HepG2 (cell line): ENCODE data around the gene PRSS36. TPM values are rescaled to one million over a fixed set of nuclear protein-coding genes. Genes with fewer than 3 reads are reported as not detected.
A peak's percentile ranks its signal among the peaks of the same experiment; 100 is the strongest.

ENCODE experiments used
- CEBPB ChIP-seq: IDR thresholded peaks from 2 replicates; pipeline ENCODE4 v1.6.1; 2011; ENCODE audit warnings: low read depth, low read length, improper control_type of control experiment, borderline replicate concordance
- CREM ChIP-seq, 2 experiments: sonication (generic) in 1 of 2; formaldehyde crosslinking in 1 of 2; IDR thresholded peaks; 2 replicates each; pipeline versions ENCODE4 v1.4.0 to v1.6.1; 2016 to 2020; ENCODE audit warnings: antibody characterized with exemption in 1 of 2, mild to moderate bottlenecking in 1 of 2, missing genetic modification reagents in 1 of 2
- DBP ChIP-seq: sonication (generic); formaldehyde crosslinking; IDR thresholded peaks from 2 replicates; pipeline ENCODE4 v1.4.0; 2020; ENCODE audit warnings: missing genetic modification reagents; ENCODE audit errors: not compliant biosample characterization
- DNMT3B ChIP-seq: conservative IDR thresholded peaks from 2 replicates; pipeline ENCODE4 v1.6.1; 2016; ENCODE audit warnings: missing biosample characterization, control low read depth
- GPBP1L1 ChIP-seq: sonication (generic); formaldehyde crosslinking; IDR thresholded peaks from 2 replicates; pipeline ENCODE4 v1.5.0; 2020; ENCODE audit warnings: mild to moderate bottlenecking, missing genetic modification reagents
- HBP1 ChIP-seq: IDR thresholded peaks from 2 replicates; pipeline ENCODE4 v1.6.1; 2016; ENCODE audit warnings: low read depth, control low read depth
- JUNB ChIP-seq: sonication (generic); formaldehyde crosslinking; IDR thresholded peaks from 2 replicates; pipeline ENCODE4 v1.8.0; 2022; ENCODE audit warnings: missing genetic modification reagents, mild to moderate bottlenecking, borderline replicate concordance
- KLF9 ChIP-seq: IDR thresholded peaks from 2 replicates; pipeline ENCODE4 v1.6.1; 2016; ENCODE audit warnings: low read depth
- MXD4 ChIP-seq: IDR thresholded peaks from 2 replicates; pipeline ENCODE4 v1.6.1; 2016; ENCODE audit warnings: mild to moderate bottlenecking, missing biosample characterization, missing genetic modification reagents
- NCOR1 ChIP-seq: fragments of 200-600 bp; sonication (generic); IDR thresholded peaks from 2 replicates; pipeline ENCODE4 v1.7.0; 2017; ENCODE audit warnings: antibody characterized with exemption, low read length, borderline replicate concordance
- PREB ChIP-seq: sonication (generic); formaldehyde crosslinking; IDR thresholded peaks from 2 replicates; pipeline ENCODE4 v1.4.0; 2020; ENCODE audit warnings: missing genetic modification reagents
- RBFOX2 ChIP-seq: fragments of 200-400 bp; formaldehyde crosslinking; IDR thresholded peaks from 2 replicates; pipeline ENCODE4 v1.6.1; 2017; ENCODE audit warnings: low read depth, mild to moderate bottlenecking, low read length
- RBM22 ChIP-seq: fragments of 200-400 bp; formaldehyde crosslinking; optimal IDR thresholded peaks from 2 replicates; pipeline ENCODE3; 2017; ENCODE audit warnings: mild to moderate bottlenecking, low read length, moderate library complexity
- U2AF2 ChIP-seq: fragments of 200-400 bp; formaldehyde crosslinking; IDR thresholded peaks from 2 replicates; pipeline ENCODE4 v1.6.1; 2017; ENCODE audit warnings: low read depth, mild to moderate bottlenecking, low read length
- ZNF101 ChIP-seq: sonication (generic); formaldehyde crosslinking; IDR thresholded peaks from 2 replicates; pipeline ENCODE4 v1.4.0; 2020; ENCODE audit warnings: mild to moderate bottlenecking, low read depth, missing genetic modification reagents, borderline replicate concordance
- ZNF12 ChIP-seq: sonication (generic); formaldehyde crosslinking; IDR thresholded peaks from 2 replicates; pipeline ENCODE4 v1.5.0; 2020; ENCODE audit warnings: missing genetic modification reagents
- ZNF296 ChIP-seq: sonication (generic); formaldehyde crosslinking; conservative IDR thresholded peaks from 2 replicates; pipeline ENCODE4 v1.5.0; 2020; ENCODE audit warnings: mild to moderate bottlenecking, missing genetic modification reagents
- ZNF337 ChIP-seq: sonication (generic); formaldehyde crosslinking; IDR thresholded peaks from 2 replicates; pipeline ENCODE4 v1.5.1; 2020; ENCODE audit warnings: missing genetic modification reagents, low read depth, mild to moderate bottlenecking, borderline replicate concordance
- ZNF776 ChIP-seq: sonication (generic); formaldehyde crosslinking; IDR thresholded peaks from 2 replicates; pipeline ENCODE4 v1.4.0; 2020; ENCODE audit warnings: mild to moderate bottlenecking, missing genetic modification reagents
- polyA plus RNA-seq, 8 experiments: library from polyadenylated mRNA; depleted of rRNA in 3 of 8; stranded (reverse) in 7 of 8; unstranded in 1 of 8; fragments of >200 nt; fragmentation: Illumina TruSeq in 4 of 8; extraction: Trizol in 4 of 8; gene quantifications; 2 replicates each; pipeline versions ENCODE4 v1.2.1 to v1.2.3, GENCODE V29; 2011 to 2016; ENCODE audit warnings: low read depth in 4 of 8, missing spikeins in 1 of 8, mixed read lengths in 1 of 8; ENCODE audit not compliant: insufficient read depth in 1 of 8
- total RNA-seq, 5 experiments: library from RNA; depleted of rRNA; stranded (reverse); fragments of >200 nt; fragmentation: Illumina TruSeq; extraction: Trizol; gene quantifications; 2 replicates each; pipeline ENCODE4 v1.2.3, GENCODE V29; 2016; ENCODE audit warnings: low read depth in 1 of 5
- TF ChIP-seq, protein P1 (sequence below): sonication (generic); formaldehyde crosslinking; IDR thresholded peaks from 2 replicates; pipeline ENCODE4 v1.5.0; 2020; ENCODE audit warnings: mild to moderate bottlenecking, missing genetic modification reagents

Gene PRSS36
- total and polyA plus RNA-seq, 2 of the 13 experiments (the other 11 are each of a cell fraction or from before 2014, with no cell fraction given) = 1.5 to 2.1 TPM

DNA sequence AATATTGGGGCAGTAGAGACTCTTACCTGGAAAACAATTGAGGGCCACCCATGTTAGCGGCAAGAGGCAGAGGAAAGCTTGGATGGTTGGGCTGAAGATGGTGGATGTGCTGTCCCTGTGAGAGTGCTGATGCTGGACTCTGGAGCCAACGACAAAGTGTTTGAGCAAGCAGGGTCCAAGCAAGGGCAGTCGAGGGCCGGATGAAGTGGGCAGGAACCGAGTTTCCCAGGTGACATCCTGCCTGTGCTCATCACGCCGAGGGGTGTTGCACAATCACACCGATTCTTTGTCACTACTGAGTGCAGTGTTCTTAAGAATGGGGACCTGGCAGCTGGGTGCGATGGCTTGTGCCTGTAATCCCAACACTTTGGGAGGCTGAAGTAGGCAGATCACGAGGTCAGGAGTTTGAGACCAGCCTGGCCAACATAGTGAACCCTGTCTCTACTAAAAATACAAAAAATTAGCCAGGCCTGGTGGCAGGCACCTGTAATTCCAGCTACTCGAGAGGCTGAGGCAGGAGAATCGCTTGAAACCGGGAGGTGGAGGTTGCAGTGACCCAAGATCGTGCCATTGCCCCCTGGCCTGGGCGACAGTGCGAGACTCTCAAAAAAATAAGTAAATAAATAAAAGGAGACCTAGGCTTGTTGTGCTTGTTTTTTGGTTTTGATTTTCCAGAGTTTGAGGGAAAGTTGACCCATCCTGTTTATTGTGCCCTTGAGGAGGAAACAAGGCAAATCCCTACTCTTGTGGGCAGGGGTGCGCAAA is 46.6 kb upstream of the PRSS36 start (continued):
- TF ChIP-seq MXD4 = no peak
- no peak for TF ChIP-seq NCOR1
- TF ChIP-seq U2AF2 = no peak
- no peak for TF ChIP-seq DBP (CRISPR knock-in tag)
- TF ChIP-seq ZNF101 = no peak
- no peak for TF ChIP-seq PREB (CRISPR knock-in tag)
- no peak for TF ChIP-seq ZNF776 (CRISPR knock-in tag)
- peak; percentile 63; the same call in 1 of the 2 replicates for TF ChIP-seq RBFOX2
- TF ChIP-seq KLF9 (CRISPR knock-in tag) = no peak
- TF ChIP-seq ZNF12 (CRISPR knock-in tag) = no peak
- no peak for TF ChIP-seq HBP1 (CRISPR knock-in tag)
- TF ChIP-seq ZNF296 = no peak
- TF ChIP-seq DNMT3B (CRISPR knock-in tag) = no peak
- peak; percentile 98 for TF ChIP-seq CEBPB
- peak; percentile 97 for TF ChIP-seq RBM22
- TF ChIP-seq, protein P1, sequence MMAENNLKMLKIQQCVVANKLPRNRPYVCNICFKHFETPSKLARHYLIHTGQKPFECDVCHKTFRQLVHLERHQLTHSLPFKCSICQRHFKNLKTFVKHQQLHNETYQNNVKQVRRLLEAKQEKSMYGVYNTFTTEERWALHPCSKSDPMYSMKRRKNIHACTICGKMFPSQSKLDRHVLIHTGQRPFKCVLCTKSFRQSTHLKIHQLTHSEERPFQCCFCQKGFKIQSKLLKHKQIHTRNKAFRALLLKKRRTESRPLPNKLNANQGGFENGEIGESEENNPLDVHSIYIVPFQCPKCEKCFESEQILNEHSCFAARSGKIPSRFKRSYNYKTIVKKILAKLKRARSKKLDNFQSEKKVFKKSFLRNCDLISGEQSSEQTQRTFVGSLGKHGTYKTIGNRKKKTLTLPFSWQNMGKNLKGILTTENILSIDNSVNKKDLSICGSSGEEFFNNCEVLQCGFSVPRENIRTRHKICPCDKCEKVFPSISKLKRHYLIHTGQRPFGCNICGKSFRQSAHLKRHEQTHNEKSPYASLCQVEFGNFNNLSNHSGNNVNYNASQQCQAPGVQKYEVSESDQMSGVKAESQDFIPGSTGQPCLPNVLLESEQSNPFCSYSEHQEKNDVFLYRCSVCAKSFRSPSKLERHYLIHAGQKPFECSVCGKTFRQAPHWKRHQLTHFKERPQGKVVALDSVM = no peak
- no peak for TF ChIP-seq CREM (IDR thresholded peaks at IDR 0.05)
- no peak for TF ChIP-seq CREM (CRISPR knock-in tag; IDR thresholded peaks at IDR 0.05)
- no peak for TF ChIP-seq ZNF337 (CRISPR knock-in tag)
- no peak for TF ChIP-seq GPBP1L1 (CRISPR knock-in tag)
- no peak for TF ChIP-seq JUNB (CRISPR knock-in tag)
